HL-60 (cell line): ENCODE data around the gene HSPB1.

Experiments
- DNase-seq, 2 experiments: peaks; one replicate each; pipeline ENCODE4 v3.0.0-alpha.2; 2010 to 2020; ENCODE audit warnings: low read depth in 1 of 2, low spot score in 1 of 2
- H3K27ac ChIP-seq: fragments of 250-450 bp; sonication (Bioruptor Pico); replicated peaks from 2 replicates; pipeline ENCODE4 v1.5.1; 2020; ENCODE audit warnings: mild to moderate bottlenecking, moderate library complexity
- H3K27me3 ChIP-seq: fragments of 250-450 bp; sonication (Bioruptor Pico); 2 replicates; pipeline ENCODE4 v1.5.1; 2021; ENCODE audit warnings: mild to moderate bottlenecking, moderate library complexity; ENCODE audit not compliant: insufficient read depth, poor library complexity, severe bottlenecking
- H3K4me3 ChIP-seq: replicated peaks from 2 replicates; pipeline ENCODE4 v1.5.1; 2011; ENCODE audit warnings: mild to moderate bottlenecking, control low read depth, low read length; ENCODE audit not compliant: insufficient read depth
- CTCF ChIP-seq: IDR thresholded peaks from one replicate; pipeline ENCODE4 v1.5.1; 2011; ENCODE audit warnings: low read length, control low read depth, inconsistent platforms; ENCODE audit not compliant: insufficient read depth
- GABPA ChIP-seq: IDR thresholded peaks from 2 replicates; pipeline ENCODE4 v1.6.1; 2012; ENCODE audit warnings: low read depth
- POLR2AphosphoS5 ChIP-seq: IDR thresholded peaks from 2 replicates; pipeline ENCODE4 v1.6.1; 2012; ENCODE audit warnings: low read depth
- REST ChIP-seq: IDR thresholded peaks from 2 replicates; pipeline ENCODE4 v1.6.1; 2012; ENCODE audit warnings: low read depth; ENCODE audit not compliant: insufficient replicate concordance
- SPI1 ChIP-seq: IDR thresholded peaks from 2 replicates; pipeline ENCODE4 v1.6.1; 2012; ENCODE audit warnings: low read depth, mild to moderate bottlenecking, borderline replicate concordance

HSPB1 gene

GRCh38 chr7:76349313-76349885 lies 46.9 kb downstream of the HSPB1 start:
- Histone ChIP-seq H3K27me3 (no peaks in the 10 kb centered on the region), H3K27ac (no peak overlapping the region), H3K4me3 (no peak overlapping the region)
- no peak for DNase-seq
- TF ChIP-seq CTCF (no peak), REST (no peak), POLR2AphosphoS5 (no peak), GABPA (no peak), SPI1 (no peak)

- DNase-seq = no peak
- TF ChIP-seq POLR2AphosphoS5 (0 out of 2 replicates have a peak, but pooled peaks have one; percentile 13), REST (no peak), GABPA (no peak), CTCF (no peak)
- Histone ChIP-seq H3K27me3 (no peaks in the 10 kb centered on the region), H3K4me3 (no peak overlapping the region), H3K27ac (no peak overlapping the region)
These were observed 48.9 kb downstream of the HSPB1 start for GRCh38 chr7:76351372-76351771.

GRCh38 chr7:76352193-76352592 lies 49.7 kb downstream of the HSPB1 start:
- Histone ChIP-seq H3K4me3 (no peak overlapping the region), H3K27ac (no peak overlapping the region), H3K27me3 (no peaks in the 10 kb centered on the region)
- DNase-seq = no peak
- TF ChIP-seq GABPA (no peak), POLR2AphosphoS5 (no peak), SPI1 (no peak), REST (no peak), CTCF (no peak)
